Gastrocnemius medialis (tissue), 4 donors: ENCODE data around the gene KRTAP20-2.

Experiments
- CTCF ChIP-seq, 5 experiments: fragments of 450-650 bp in 3 of 5; fragments of 200-600 bp in 2 of 5; sonication (generic) in 2 of 5; IDR thresholded peaks in 4 of 5; conservative IDR thresholded peaks in 1 of 5; 1 replicate in 4 of 5; 2 replicates in 1 of 5; pipeline ENCODE4 v1.5.1; 2016 to 2019; ENCODE audit warnings: antibody characterized with exemption in 5 of 5, mild to moderate bottlenecking in 3 of 5, moderate library complexity in 3 of 5
- POLR2A ChIP-seq, 2 donors: fragments of 450-650 bp; IDR thresholded peaks; one replicate each; pipeline ENCODE4 v1.6.1; 2017; ENCODE audit warnings: antibody characterized with exemption in 2 of 2, mild to moderate bottlenecking in 2 of 2, moderate library complexity in 2 of 2

GRCh38 chr21:30668776-30669175 is 33.8 kb downstream of the KRTAP20-2 start:
- TF ChIP-seq CTCF (IDR thresholded peaks at IDR 0.05 in 4 of 5, conservative IDR thresholded peaks at IDR 0.05 in 1 of 5) (no peak), POLR2A (IDR thresholded peaks at IDR 0.05) (no peak)
